ENCODE data around the gene SCAMP2. TPM values are rescaled to one million over a fixed set of nuclear protein-coding genes. Genes with fewer than 3 reads are reported as not detected.

SCAMP2 gene
- polyA plus RNA-seq, 1 donor, result 104 TPM

- H3K27ac ChIP-seq (ENCODE audit: low read length), result no peak overlapping the region
- H3K36me3 ChIP-seq (ENCODE audit: control insufficient read depth, insufficient read depth, low read length), result no peaks in the 10 kb centered on the region
- peaks cover 9% of the 10 kb centered on the region for H3K4me1 ChIP-seq (ENCODE audit: control insufficient read depth, insufficient read depth, low read length)
- DNase-seq, result no peak
- no CpG with 5 or more reads among the region's 4 CpGs for WGBS (ENCODE audit: insufficient coverage, low lambda C conversion rate)
- H3K9me3 ChIP-seq (ENCODE audit: control insufficient read depth, low read depth, low read length), result no peaks in the 10 kb centered on the region
- peaks cover 33% of the 10 kb centered on the region for H3K27me3 ChIP-seq (ENCODE audit: control insufficient read depth, insufficient read depth, low read length)
- H3K4me3 ChIP-seq (ENCODE audit: low read length), result no peak overlapping the region
Measured at GRCh38 chr15:74822233-74822632, 50.9 kb downstream of the SCAMP2 start.

- no peaks in the 10 kb centered on the region for H3K9me3 ChIP-seq (ENCODE audit: control insufficient read depth, low read depth, low read length)
- 100% methylated on average over 1 of the region's 7 CpGs for WGBS (ENCODE audit: insufficient coverage, low lambda C conversion rate)
- no peaks in the 10 kb centered on the region for H3K36me3 ChIP-seq (ENCODE audit: control insufficient read depth, insufficient read depth, low read length)
- H3K27me3 ChIP-seq (ENCODE audit: control insufficient read depth, insufficient read depth, low read length), result peaks cover 28% of the 10 kb centered on the region
- DNase-seq, result no peak
- H3K4me3 ChIP-seq (ENCODE audit: low read length), result no peak overlapping the region
- peaks cover 8% of the 10 kb centered on the region for H3K4me1 ChIP-seq (ENCODE audit: control insufficient read depth, insufficient read depth, low read length)
- H3K27ac ChIP-seq (ENCODE audit: low read length), result no peak overlapping the region
Measured at GRCh38 chr15:74821790-74822158, 51.4 kb downstream of the SCAMP2 start.

DNA sequence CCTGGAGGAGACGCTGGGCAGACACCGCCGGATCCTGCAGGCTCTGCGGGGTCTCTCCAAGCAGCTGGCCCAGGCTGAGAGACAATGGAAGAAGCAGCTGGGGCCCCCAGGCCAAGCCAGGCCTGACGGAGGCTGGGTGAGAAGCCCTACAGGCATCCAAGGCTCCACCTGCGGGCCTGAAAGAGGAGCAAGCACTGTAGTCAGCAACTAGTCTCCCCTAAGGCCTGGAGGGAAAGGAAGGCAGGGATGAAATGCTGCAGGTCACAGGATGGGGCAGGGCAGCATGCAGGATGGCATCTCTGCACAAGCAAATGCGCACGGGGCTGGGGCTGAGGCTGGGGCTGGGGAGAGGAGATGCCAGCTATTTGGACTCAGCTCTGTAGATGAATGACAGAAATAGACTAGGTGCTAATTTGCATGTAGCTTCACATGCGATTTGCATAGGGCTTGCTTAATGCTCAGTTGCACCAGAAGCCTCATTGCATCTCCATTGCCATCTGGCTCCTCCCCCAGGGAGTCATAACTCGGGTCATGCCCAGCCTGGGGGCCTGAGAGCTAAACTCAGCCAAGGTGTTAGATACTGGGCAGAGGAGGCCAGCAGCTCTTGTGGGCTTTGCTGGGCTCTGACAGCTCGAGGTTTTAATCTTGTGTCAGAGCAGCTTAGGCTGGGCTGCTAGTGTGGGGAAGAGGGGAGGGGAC, 51.9 kb downstream of the SCAMP2 start:
- peaks cover 24% of the 10 kb centered on the region for H3K27me3 ChIP-seq (ENCODE audit: control insufficient read depth, insufficient read depth, low read length)
- no peak for DNase-seq
- H3K27ac ChIP-seq (ENCODE audit: low read length), result no peak overlapping the region
- WGBS (ENCODE audit: insufficient coverage, low lambda C conversion rate), result no CpG with 5 or more reads among the region's 11 CpGs
- peaks cover 7% of the 10 kb centered on the region for H3K4me1 ChIP-seq (ENCODE audit: control insufficient read depth, insufficient read depth, low read length)
- H3K36me3 ChIP-seq (ENCODE audit: control insufficient read depth, insufficient read depth, low read length), result no peaks in the 10 kb centered on the region
- H3K9me3 ChIP-seq (ENCODE audit: control insufficient read depth, low read depth, low read length), result no peaks in the 10 kb centered on the region
- no peak overlapping the region for H3K4me3 ChIP-seq (ENCODE audit: low read length)

GRCh38 chr15:74820056-74820455, 53.1 kb downstream of the SCAMP2 start:
- H3K4me1 ChIP-seq (ENCODE audit: control insufficient read depth, insufficient read depth, low read length), result peaks cover 5% of the 10 kb centered on the region
- no peaks in the 10 kb centered on the region for H3K36me3 ChIP-seq (ENCODE audit: control insufficient read depth, insufficient read depth, low read length)
- no peak overlapping the region for H3K4me3 ChIP-seq (ENCODE audit: low read length)
- peaks cover 14% of the 10 kb centered on the region for H3K27me3 ChIP-seq (ENCODE audit: control insufficient read depth, insufficient read depth, low read length)
- no peak for DNase-seq
- H3K9me3 ChIP-seq (ENCODE audit: control insufficient read depth, low read depth, low read length), result no peaks in the 10 kb centered on the region
- no peak overlapping the region for H3K27ac ChIP-seq (ENCODE audit: low read length)
- WGBS (ENCODE audit: insufficient coverage, low lambda C conversion rate), result no CpG with 5 or more reads among the region's 5 CpGs

DNA sequence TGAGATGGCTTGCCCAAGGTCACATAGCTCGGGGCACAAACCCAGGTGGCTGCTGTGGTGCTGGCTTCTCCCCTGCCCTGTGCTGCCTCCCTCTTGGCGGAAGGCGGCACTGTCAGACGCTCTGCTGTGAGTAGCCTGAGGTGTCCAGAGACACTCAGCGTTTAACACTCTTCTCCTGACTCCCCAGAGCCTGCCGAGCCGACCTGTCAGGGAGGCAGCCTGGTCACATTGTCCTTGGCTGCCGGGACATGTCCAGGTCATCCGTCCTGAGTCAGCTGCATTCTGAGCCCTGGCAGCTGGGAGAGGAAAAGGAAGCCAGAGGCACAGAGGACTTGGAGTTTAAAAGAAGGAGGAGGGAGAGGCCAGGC, 55.8 kb downstream of the SCAMP2 start:
- peaks cover 5% of the 10 kb centered on the region for H3K4me1 ChIP-seq (ENCODE audit: control insufficient read depth, insufficient read depth, low read length)
- H3K36me3 ChIP-seq (ENCODE audit: control insufficient read depth, insufficient read depth, low read length), result no peaks in the 10 kb centered on the region
- H3K27me3 ChIP-seq (ENCODE audit: control insufficient read depth, insufficient read depth, low read length), result no peaks in the 10 kb centered on the region
- H3K4me3 ChIP-seq (ENCODE audit: low read length), result no peak overlapping the region
- no peaks in the 10 kb centered on the region for H3K9me3 ChIP-seq (ENCODE audit: control insufficient read depth, low read depth, low read length)
- peak in 1 of 2 donors; percentile 49 for DNase-seq
- no CpG with 5 or more reads among the region's 9 CpGs for WGBS (ENCODE audit: insufficient coverage, low lambda C conversion rate)
- no peak overlapping the region for H3K27ac ChIP-seq (ENCODE audit: low read length)

DNA sequence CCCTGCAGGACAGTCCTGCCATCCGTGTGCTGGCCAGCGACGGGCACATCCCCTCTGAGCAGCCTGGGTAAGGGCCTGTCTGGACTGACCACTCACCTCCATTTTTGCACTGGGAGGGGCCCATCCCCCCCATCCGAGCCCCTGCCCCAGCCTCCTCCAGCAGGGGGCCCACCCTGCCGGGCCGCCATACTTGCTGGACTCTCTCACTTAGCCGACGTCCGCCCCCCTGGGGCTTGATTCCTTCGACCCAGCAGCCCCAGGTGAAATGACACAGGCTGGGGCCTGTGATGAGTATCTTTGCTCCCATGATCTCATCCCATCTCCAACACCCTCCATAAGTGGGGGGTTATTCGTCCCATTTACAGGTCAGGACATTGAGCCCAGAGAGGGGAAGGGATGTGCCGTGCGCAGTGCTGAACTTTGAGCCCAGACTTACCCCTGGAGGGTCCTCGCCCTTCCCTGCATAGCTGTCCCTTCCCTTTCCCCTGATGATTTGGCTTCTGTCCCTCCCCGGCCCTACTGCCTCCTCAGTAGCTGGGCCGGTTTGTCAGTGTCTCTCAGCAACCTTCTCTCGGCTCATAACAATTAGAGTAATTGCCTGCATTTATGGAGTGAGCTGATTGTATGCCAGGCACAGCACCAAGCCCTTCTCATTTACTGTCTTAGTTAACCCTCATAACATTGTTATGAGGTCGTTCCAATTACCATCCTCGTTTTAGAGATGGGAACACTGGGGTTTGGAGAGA, 56.4 kb downstream of the SCAMP2 start:
- H3K4me1 ChIP-seq (ENCODE audit: control insufficient read depth, insufficient read depth, low read length), result peaks cover 5% of the 10 kb centered on the region
- no peaks in the 10 kb centered on the region for H3K36me3 ChIP-seq (ENCODE audit: control insufficient read depth, insufficient read depth, low read length)
- no peak overlapping the region for H3K27ac ChIP-seq (ENCODE audit: low read length)
- no peak overlapping the region for H3K4me3 ChIP-seq (ENCODE audit: low read length)
- no peaks in the 10 kb centered on the region for H3K9me3 ChIP-seq (ENCODE audit: control insufficient read depth, low read depth, low read length)
- no CpG with 5 or more reads among the region's 19 CpGs for WGBS (ENCODE audit: insufficient coverage, low lambda C conversion rate)
- DNase-seq, result no peak
- H3K27me3 ChIP-seq (ENCODE audit: control insufficient read depth, insufficient read depth, low read length), result no peaks in the 10 kb centered on the region

GRCh38 chr15:74815961-74816360, 57.2 kb downstream of the SCAMP2 start:
- 100% methylated on average over 2 of the region's 15 CpGs for WGBS (ENCODE audit: insufficient coverage, low lambda C conversion rate)
- Histone ChIP-seq H3K27me3 (ENCODE audit: control insufficient read depth, insufficient read depth, low read length) (no peaks in the 10 kb centered on the region), H3K4me3 (ENCODE audit: low read length) (no peak overlapping the region), H3K36me3 (ENCODE audit: control insufficient read depth, insufficient read depth, low read length) (no peaks in the 10 kb centered on the region), H3K27ac (ENCODE audit: low read length) (no peak overlapping the region), H3K9me3 (ENCODE audit: control insufficient read depth, low read depth, low read length) (no peaks in the 10 kb centered on the region), H3K4me1 (ENCODE audit: control insufficient read depth, insufficient read depth, low read length) (peaks cover 5% of the 10 kb centered on the region)
- no peak for DNase-seq

DNA sequence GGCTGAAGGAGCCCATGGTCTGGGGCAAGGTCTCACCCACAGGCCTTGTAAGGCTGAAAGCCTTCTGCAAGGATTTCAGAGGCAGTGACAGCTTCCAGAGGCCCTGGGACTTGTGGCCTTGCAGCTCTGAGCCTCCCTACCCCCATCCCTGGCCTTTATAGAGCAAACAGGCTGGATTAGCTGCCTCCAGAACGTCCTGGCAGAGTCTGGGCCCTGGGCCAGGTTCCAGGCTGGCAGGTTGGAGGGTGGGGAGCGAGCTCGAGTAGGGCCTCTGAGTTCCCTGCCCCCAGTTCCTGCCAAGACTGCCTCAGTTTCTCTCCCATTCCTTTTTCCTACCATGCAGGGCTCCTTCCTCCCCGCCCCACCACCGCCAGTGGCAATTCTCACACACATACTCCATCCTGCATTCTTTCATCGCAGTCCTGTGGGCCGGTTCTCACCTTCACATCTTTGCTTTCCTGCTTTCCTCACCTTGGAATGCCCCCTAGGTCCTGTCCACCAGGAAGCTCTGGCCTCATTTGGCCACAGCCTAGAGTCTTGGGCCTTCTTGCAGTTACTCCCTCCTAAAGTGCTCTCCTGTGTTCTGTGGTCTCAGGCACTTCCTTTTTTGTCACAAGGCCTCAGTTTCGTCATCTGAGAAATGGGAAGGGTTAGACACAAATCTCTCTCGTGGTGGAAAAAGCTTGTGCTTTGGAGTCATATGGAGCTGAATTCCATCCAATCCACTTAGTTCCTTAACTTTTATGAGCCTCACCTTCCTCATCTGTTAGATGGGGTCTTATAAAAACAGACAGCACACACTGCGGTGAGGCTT, 57.8 kb downstream of the SCAMP2 start:
- no peak for DNase-seq
- H3K27ac ChIP-seq (ENCODE audit: low read length), result no peak overlapping the region
- H3K9me3 ChIP-seq (ENCODE audit: control insufficient read depth, low read depth, low read length), result no peaks in the 10 kb centered on the region
- no peaks in the 10 kb centered on the region for H3K27me3 ChIP-seq (ENCODE audit: control insufficient read depth, insufficient read depth, low read length)
- 100% methylated on average over 1 of the region's 10 CpGs for WGBS (ENCODE audit: insufficient coverage, low lambda C conversion rate)
- no peaks in the 10 kb centered on the region for H3K36me3 ChIP-seq (ENCODE audit: control insufficient read depth, insufficient read depth, low read length)
- peaks cover 5% of the 10 kb centered on the region for H3K4me1 ChIP-seq (ENCODE audit: control insufficient read depth, insufficient read depth, low read length)
- H3K4me3 ChIP-seq (ENCODE audit: low read length), result no peak overlapping the region

DNA sequence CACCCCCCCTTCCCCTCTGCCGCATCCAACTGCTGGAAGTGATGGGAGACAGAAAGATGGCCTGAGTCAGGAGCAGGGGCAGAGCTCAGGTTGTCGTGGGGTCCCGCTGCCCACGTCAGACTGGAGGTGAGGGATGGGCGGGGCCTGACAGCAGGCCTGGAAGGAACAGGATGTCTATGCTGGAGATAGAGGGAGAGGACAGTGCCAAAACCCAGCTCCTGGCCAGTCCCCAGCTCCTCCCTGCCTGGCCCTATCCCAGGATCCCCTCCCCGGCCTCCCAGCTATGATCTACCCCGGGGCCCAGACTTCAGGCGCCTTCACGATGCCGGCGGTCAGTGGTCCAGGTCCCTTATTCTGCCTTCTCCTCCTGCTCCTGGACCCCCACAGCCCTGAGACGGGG, 60.6 kb downstream of the SCAMP2 start, which contains the start of gene LMAN1L:
Gene LMAN1L (plus strand): TSS at position 303 of the 400 bp plus-strand sequence. CDS start 20 bp downstream, at position 323.
- peaks cover 5% of the 10 kb centered on the region for H3K4me1 ChIP-seq (ENCODE audit: control insufficient read depth, insufficient read depth, low read length)
- no peaks in the 10 kb centered on the region for H3K27me3 ChIP-seq (ENCODE audit: control insufficient read depth, insufficient read depth, low read length)
- H3K9me3 ChIP-seq (ENCODE audit: control insufficient read depth, low read depth, low read length), result no peaks in the 10 kb centered on the region
- no peaks in the 10 kb centered on the region for H3K36me3 ChIP-seq (ENCODE audit: control insufficient read depth, insufficient read depth, low read length)
- H3K27ac ChIP-seq (ENCODE audit: low read length), result no peak within 1 kb of the TSS
- WGBS (ENCODE audit: insufficient coverage, low lambda C conversion rate), result no CpG with 5 or more reads among the region's 12 CpGs
- no peak within 1 kb of the TSS for H3K4me3 ChIP-seq (ENCODE audit: low read length)
- no peak for DNase-seq

DNA sequence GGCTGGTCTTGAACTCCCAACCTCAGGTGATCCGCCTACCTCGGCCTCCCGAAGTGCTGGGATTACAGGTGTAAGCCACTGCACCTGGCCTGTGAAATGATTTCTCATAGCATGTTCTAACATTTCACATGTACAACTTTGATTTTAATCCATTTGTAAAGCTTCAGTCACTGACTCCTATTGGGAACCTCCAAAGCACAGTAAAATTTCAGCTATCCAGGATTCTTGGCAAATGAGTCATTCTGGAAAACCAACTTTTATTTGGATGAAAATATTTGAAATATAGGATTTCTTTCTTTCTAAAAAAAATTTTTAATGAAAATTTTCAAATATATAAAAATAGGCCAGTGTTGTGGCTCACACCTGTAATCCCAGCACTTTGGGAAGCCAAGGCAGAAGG, 63.2 kb downstream of the SCAMP2 start:
- Histone ChIP-seq H3K4me3 (ENCODE audit: low read length) (no peak overlapping the region), H3K27me3 (ENCODE audit: control insufficient read depth, insufficient read depth, low read length) (no peaks in the 10 kb centered on the region), H3K27ac (ENCODE audit: low read length) (no peak overlapping the region), H3K4me1 (ENCODE audit: control insufficient read depth, insufficient read depth, low read length) (no peaks in the 10 kb centered on the region), H3K36me3 (ENCODE audit: control insufficient read depth, insufficient read depth, low read length) (no peaks in the 10 kb centered on the region), H3K9me3 (ENCODE audit: control insufficient read depth, low read depth, low read length) (no peaks in the 10 kb centered on the region)
- no CpG with 5 or more reads among the region's 3 CpGs for WGBS (ENCODE audit: insufficient coverage, low lambda C conversion rate)
- DNase-seq, result no peak

All from large intestine (tissue), 3 donors.